ENCODE measurements around the gene DGUOK. TPM values are rescaled to one million over a fixed set of nuclear protein-coding genes. Genes with fewer than 3 reads are reported as not detected.

DGUOK gene
- total and polyA plus RNA-seq, 10 of the 15 experiments (the other 5 are each of a cell fraction or from before 2014, with no cell fraction given): 64.4 to 234 (median 91.4) TPM

GRCh38 chr2:74000666-74001065 lies 74.0 kb downstream of the DGUOK start:
- Histone ChIP-seq H3K4me2 (ENCODE audit: control insufficient read depth, insufficient read depth) (peak overlapping the region; percentile 96; the same call in 1 of the 2 replicates), H3K27ac (ENCODE audit: control insufficient read depth, insufficient read depth) (no peak overlapping the region), H3K36me3 (ENCODE audit: control insufficient read depth in 2 of 2, insufficient read depth in 2 of 2, low read length in 1 of 2) (peaks cover 16 to 26% of the 10 kb centered on the region in 2 experiments; a peak in 3 of 4 replicates), H2AFZ (ENCODE audit: control insufficient read depth, low read depth, low read length) (no peak overlapping the region), H4K20me1 (ENCODE audit: control insufficient read depth, insufficient read depth) (peaks cover 27% of the 10 kb centered on the region), H3K9me3 (replicated peaks; ENCODE audit: control insufficient read depth, insufficient read depth, low read length) (no peaks in the 10 kb centered on the region), H3K4me1 (ENCODE audit: control insufficient read depth, insufficient read depth, low read length) (peaks cover 26% of the 10 kb centered on the region), H3K79me2 (ENCODE audit: control insufficient read depth, insufficient read depth, low read length) (peaks cover 97% of the 10 kb centered on the region), H3K27me3 (replicated peaks in 1 of 2; ENCODE audit: control insufficient read depth in 2 of 2, insufficient read depth in 2 of 2, low read length in 1 of 2) (no peaks in the 10 kb centered on the region), H3K4me3 (no peak overlapping the region), H3K9ac (ENCODE audit: control insufficient read depth, insufficient read depth, low read length) (no peak overlapping the region)
- SMC1A ChIA-PET (ENCODE audit: uncharacterized antibody, unreplicated experiment): interaction anchor here (0.7 to 3.9 kb wide), 23 partner anchors 8 to 176 kb away, joined by 3 to 25 read pairs (median 5); partner anchors contain the start of gene STAMBP
- CTCF ChIA-PET: interaction anchor here (1.0 to 2.3 kb wide), 10 partner anchors 12 to 176 kb away, joined by 3 to 18 read pairs (median 8); partner anchors contain the start of gene STAMBP
- in situ Hi-C loops (cut with MboI): no loop called here
- ATAC-seq: no peak
- RAD21 ChIA-PET (ENCODE audit: unreplicated experiment): interaction anchor here (0.9 to 3.8 kb wide), 17 partner anchors 12 to 176 kb away, joined by 3 to 48 read pairs (median 4); partner anchors contain the start of genes BOLA3 and STAMBP
- intact Hi-C loops (cut with micrococcal nuclease; ENCODE audit: unreplicated experiment): loop anchor here (5.0 kb wide), 1 partner anchor 77 kb away; no protein-coding TSS in a partner anchor
- POLR2A ChIA-PET: interaction anchor here (1.0 to 2.7 kb wide), 8 partner anchors 9 to 172 kb away, joined by 3 to 19 read pairs (median 6); partner anchors contain the start of gene STAMBP
- FAIRE-seq: no peak
- whole genome bisulfite sequencing (ENCODE audit: insufficient coverage, insufficient replicate concordance, low lambda C conversion rate, missing lambda C conversion rate): 96% methylated on average over 5 of the region's 5 CpGs
- no peak for DNase-seq (ENCODE audit: low read depth, low spot score)
- BruUV-seq (replicated peaks): no TSS peak
- no peak for TF ChIP-seq PRDM15 (CRISPR knock-in tag; IDR thresholded peaks at IDR 0.05)
- no peak for TF ChIP-seq ZNF592 (IDR thresholded peaks at IDR 0.05)
- TF ChIP-seq IRF5 (IDR thresholded peaks at IDR 0.05; ENCODE audit: borderline replicate concordance): no peak
- TF ChIP-seq TCF12 (IDR thresholded peaks at IDR 0.05; ENCODE audit: low read depth, low read length): no peak
- TF ChIP-seq BCL3 (IDR thresholded peaks at IDR 0.05; ENCODE audit: borderline replicate concordance, insufficient read depth, low read depth, low read length, poor library complexity, severe bottlenecking): no peak
- no peak for TF ChIP-seq HDAC2 (IDR thresholded peaks at IDR 0.05)
- TF ChIP-seq SP1 (IDR thresholded peaks at IDR 0.05; ENCODE audit: low read depth, low read length): no peak
- no peak for TF ChIP-seq RCOR1 (conservative IDR thresholded peaks at IDR 0.05; ENCODE audit: low read depth, low read length)
- no peak for TF ChIP-seq PML (IDR thresholded peaks at IDR 0.05; ENCODE audit: low read length)
- TF ChIP-seq KLF5 (IDR thresholded peaks at IDR 0.05; ENCODE audit: partially characterized antibody): no peak
- TF ChIP-seq ATF7 (IDR thresholded peaks at IDR 0.05; ENCODE audit: low read depth): no peak
- TF ChIP-seq IRF4 (IDR thresholded peaks at IDR 0.05; ENCODE audit: low read depth, low read length): no peak
- TF ChIP-seq SUZ12 (IDR thresholded peaks at IDR 0.05; ENCODE audit: unreplicated experiment): no peak
- TF ChIP-seq NR2F1 (conservative IDR thresholded peaks at IDR 0.05): no peak

Measured in GM12878 (cell line).